ENCODE data around the gene LIM2.

DNA sequence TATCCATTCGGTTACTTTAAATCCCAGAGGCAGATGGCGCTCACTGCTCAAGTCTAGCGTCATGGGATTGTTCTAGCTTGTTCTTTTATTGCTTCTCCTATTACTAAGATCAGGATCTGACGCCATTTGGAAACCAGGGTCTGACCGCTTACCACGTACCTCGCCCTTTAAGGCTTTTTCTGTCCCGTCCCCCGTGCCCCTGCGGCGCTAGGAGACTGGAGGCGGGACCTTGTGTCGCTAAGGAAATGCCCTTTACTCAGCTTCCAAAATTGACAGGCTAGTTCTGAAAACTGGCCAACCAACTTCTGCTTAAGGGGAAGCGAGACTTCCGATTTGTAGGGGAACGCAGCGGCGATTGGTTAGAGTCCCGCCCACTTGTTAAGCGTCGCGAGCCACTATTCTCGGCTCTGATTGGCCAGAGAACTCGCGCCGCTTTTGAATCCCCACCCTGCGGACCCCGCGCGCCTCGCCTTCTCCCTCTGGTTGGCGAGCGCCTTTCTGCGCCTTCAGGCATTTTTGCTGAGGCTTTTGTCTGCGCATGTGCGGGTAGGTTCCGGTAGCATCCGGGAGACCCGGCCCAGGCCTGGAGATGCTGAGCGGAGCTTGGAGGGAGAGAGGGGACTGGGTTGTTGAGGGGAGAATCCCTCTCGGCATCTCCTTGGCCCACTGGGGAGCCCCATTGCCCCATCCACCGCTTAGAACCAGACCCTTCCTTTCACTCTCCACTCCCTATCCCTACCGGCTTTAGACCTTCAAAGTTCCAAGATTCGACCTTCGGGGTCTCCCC lies 6.5 kb upstream of the LIM2 start:
- TF ChIP-seq SP1 (IDR thresholded peaks at IDR 0.05) (no peak), LEF1 (IDR thresholded peaks at IDR 0.05; ENCODE audit: borderline replicate concordance) (no peak), FOXA1 (IDR thresholded peaks at IDR 0.05) (no peak), ZNF384 (IDR thresholded peaks at IDR 0.05) (no peak), CTBP1 (IDR thresholded peaks at IDR 0.05; ENCODE audit: borderline replicate concordance) (no peak)
- TF ChIP-seq, protein P1, sequence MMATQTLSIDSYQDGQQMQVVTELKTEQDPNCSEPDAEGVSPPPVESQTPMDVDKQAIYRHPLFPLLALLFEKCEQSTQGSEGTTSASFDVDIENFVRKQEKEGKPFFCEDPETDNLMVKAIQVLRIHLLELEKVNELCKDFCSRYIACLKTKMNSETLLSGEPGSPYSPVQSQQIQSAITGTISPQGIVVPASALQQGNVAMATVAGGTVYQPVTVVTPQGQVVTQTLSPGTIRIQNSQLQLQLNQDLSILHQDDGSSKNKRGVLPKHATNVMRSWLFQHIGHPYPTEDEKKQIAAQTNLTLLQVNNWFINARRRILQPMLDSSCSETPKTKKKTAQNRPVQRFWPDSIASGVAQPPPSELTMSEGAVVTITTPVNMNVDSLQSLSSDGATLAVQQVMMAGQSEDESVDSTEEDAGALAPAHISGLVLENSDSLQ (IDR thresholded peaks at IDR 0.05), result peak; percentile 98

All from HEK293T (cell line).